NCI-H526 (cell line): ENCODE measurements around the gene R3HDM2.
A peak's percentile ranks its signal among the peaks of the same experiment; 100 is the strongest.

Experiments used
- DNase-seq, 2 experiments: peaks; one replicate each; lab custom pipeline; 2025; lab: John Stamatoyannopoulos, UW

Gene R3HDM2

GRCh38 chr12:57229634-57230380 lies 201.0 kb downstream of the R3HDM2 start, which contains the start of gene SHMT2:
TSS of gene SHMT2 (plus strand) at chr12:57229711. CDS start at chr12:57229779, 68 bp downstream.
- peak; percentile 92 to 96 for DNase-seq

DNA sequence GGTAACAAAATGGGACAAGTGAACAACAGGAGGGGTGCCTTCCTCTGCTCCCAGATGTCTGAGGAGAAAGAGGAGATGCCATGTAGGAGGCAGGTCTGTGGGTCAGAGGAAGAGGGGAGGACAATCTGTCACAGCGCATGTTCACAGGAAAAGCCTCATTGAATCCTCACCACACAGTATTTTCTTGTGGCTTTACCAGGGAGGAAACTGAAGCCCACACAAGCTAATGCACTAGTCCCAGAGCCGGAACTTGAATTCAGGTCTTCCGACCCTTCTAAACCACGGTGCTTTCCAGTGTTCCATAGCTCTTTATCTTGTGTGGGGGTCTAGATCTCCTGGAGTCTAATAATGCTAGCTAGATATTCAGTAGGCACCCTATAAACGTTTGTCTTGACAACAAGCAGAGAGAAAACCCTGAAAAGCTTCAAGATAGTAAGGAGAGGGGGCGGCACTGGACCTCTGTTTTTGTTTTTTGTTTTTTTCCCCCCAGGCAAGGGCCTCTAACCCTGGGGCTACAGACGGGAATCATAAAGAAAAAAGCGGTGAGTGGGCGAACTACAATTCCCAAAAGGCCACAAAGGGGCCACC lies 201.7 kb downstream of the R3HDM2 start:
- no peak for DNase-seq

- DNase-seq = peak; percentile 45 to 56
Observed at GRCh38 chr12:57227315-57228115, 203.3 kb downstream of the R3HDM2 start.

GRCh38 chr12:57226588-57227314 lies 204.1 kb downstream of the R3HDM2 start:
- peak in 1 of 2 experiments; percentile 49 for DNase-seq

DNA sequence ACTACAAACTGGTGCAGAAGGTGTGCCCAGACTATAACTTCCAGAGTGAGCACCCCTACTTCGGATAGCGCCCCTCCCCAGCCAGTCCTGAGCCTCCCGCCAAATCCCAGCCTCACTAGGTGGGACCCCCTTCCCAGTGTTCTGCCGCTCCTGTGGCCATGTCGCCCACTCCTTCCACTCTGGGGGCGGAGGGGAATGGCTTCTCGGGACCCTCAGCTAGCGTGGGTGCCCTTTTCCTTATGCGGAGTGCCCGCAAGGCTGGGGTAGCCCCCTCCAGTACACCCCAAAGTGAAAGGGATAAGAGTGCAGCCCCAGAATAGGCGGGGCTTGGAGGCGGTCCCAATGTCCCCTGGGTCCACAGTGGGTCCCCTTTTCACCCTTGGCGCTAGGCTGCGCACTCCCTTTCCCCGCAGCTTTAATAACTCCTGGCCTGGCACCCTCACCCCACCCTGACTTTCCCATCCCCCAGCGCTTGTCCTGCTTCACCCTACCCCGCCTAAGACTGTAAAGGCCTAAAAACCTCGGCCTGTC lies 205.1 kb downstream of the R3HDM2 start:
- DNase-seq = no peak

DNA sequence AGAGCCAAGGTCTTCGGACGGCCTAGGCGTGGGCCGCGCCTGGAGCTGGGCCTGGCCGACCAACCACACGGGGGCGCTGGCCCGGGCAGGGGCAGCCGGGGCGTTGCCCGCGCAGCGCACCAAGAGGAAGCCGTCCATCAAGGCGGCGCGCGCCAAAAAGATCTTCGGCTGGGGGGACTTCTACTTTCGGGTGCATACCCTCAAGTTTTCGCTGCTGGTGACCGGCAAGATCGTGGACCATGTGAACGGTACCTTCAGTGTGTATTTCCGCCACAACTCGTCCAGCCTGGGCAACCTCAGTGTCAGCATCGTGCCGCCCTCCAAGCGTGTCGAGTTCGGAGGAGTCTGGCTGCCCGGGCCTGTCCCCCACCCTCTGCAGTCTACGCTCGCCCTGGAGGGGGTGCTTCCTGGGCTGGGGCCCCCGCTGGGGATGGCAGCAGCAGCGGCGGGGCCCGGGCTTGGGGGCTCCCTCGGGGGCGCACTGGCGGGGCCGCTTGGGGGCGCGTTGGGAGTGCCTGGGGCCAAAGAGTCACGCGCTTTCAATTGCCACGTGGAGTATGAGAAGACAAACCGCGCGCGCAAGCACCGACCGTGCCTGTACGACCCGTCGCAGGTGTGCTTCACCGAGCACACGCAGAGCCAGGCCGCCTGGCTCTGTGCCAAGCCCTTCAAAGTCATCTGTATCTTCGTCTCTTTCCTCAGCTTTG lies 205.7 kb downstream of the R3HDM2 start:
- DNase-seq = peak in 1 of 2 experiments; percentile 82

GRCh38 chr12:57224278-57224972 lies 206.4 kb downstream of the R3HDM2 start:
- DNase-seq = no peak

DNA sequence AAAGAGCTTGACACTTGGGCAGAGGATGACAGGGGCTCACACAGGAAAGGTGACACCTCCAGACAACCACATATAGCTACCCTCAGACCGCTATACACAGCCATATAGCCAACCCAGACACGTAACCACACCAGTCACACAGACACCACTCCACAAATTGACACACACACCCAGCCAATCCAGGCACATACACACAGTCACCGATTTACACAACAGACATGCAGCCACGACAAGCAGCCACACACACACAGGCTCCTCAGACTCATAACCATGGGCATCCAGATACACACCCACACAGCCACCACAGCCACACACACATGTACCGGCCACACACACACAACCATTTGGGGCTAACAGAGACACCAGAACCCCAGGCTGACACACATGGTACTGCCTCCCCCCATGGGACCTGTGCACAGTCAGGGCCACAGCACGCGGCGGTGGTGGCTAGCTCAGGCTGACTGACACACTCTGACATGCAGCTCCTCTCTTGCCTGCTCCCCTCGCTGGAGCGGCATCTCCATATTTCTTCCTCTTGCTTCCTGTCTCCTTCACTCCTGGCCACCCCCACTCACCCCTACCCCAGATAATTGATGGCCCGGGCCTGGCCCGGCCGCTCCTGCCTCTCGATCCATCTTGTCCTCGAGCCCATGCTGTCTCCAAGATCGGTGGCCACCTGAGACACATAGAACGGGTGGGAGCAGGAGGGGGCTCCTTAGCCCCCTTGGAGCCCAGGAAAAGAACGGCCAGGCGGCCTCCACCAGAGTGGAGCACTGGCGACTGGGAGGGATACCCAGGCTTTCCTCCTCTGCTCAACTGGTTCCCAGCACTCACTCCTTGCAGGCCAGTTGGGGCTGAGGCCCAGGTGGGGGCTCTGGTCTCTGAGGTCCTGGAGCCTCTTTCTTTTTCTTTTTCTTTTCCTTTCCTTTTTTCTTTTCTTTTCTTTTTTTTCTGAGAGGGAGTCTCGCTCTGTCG lies 207.4 kb downstream of the R3HDM2 start:
- DNase-seq = no peak

- peak in 1 of 2 experiments; percentile 63 for DNase-seq
Observed at GRCh38 chr12:57222286-57223190, 208.3 kb downstream of the R3HDM2 start.

GRCh38 chr12:57221169-57221917 lies 209.5 kb downstream of the R3HDM2 start:
- DNase-seq = no peak

- no peak for DNase-seq
Observed at GRCh38 chr12:57220770-57221168, 210.1 kb downstream of the R3HDM2 start.

DNA sequence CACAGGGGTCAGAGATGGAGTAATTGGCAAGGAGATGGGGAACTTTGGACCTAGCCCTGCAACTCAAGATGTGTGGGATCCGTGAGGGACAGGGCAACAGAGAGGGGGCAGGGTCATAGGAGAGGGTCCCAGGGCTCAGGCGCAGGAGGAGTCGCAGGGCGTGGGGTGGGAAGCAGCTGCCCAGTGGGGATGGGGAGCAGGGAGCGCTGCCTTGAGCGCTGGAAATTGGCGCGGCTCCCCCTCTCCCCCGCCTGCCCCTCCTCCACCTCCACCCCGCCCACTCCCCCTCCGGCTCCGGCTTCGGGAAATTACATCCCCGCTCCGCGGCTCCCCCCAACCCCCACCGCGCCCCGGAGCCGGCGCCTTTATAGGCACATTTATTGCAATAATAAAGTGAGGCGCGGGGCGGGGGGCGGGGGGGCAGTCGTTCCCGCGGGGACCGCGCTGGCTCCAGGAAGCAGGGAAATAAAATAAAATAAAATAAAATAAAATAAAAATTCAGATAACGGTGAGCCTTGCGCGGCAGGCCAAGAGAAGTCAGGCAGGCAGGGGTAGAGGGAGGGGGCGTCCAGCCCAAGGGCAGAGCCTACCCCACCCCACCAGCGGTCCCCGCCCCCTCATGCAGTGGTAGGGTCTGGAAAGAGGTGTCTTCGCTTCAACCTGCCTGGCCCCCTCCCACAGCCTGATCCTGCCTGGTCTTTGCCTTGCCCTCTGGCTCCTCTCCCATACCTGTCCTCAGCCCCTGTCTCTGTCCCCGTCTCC lies 210.7 kb downstream of the R3HDM2 start:
- DNase-seq = peak in 1 of 2 experiments; percentile 28

- DNase-seq = no peak
Observed at GRCh38 chr12:57219205-57219992, 211.4 kb downstream of the R3HDM2 start.

- peak in 1 of 2 experiments; percentile 50 for DNase-seq
Observed at GRCh38 chr12:57218030-57218853, 212.6 kb downstream of the R3HDM2 start.
